NCI-H1436 (cell line): ENCODE results near the gene MPL.
"Not testable (repeated sequence)": the region's sequence is repeated elsewhere in the genome, so short reads cannot be mapped to it uniquely, and the experiment has no call there.

Source experiments
- DNase-seq: peaks from one replicate; lab custom pipeline; 2025; lab: John Stamatoyannopoulos, UW

MPL gene

DNA sequence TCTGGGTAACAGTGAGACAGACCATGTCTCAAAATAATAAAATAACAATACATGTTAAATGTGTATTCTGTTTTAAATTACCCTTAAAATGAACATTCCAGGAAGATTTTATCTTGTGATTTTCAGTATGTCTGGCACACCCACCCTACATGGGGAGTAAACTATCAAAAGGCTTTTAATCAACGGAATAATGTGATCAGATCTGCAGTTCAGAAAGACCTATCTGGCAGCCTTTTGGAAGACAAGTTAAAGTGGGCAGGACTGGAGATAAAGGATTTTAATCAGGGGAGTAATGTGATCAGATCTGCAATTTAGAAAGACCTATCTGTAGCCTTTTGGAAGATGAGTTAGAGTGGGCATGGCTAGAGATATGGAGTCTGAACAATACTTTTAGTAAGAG, 41.9 kb downstream of the MPL start:
- no peak for DNase-seq

DNA sequence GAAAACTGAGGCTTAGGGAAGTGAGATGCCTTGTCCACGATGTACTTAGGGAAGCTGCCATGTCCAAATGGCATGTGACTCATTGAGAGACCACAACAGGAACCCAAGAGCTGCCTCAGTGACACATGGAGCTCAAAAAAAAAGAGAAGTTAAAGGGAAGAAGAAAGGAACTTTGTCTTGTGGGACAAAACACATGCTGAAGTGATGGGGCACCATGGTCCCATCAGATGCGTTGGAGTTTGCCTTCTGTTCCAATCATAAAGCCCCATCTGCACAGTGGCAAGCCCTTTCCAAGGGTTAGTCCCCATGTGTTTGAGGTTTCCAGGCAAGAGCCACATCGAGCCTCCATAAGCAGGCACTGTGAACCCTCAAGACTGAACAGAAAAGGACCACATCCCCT, 44.0 kb downstream of the MPL start:
- no peak for DNase-seq

DNA sequence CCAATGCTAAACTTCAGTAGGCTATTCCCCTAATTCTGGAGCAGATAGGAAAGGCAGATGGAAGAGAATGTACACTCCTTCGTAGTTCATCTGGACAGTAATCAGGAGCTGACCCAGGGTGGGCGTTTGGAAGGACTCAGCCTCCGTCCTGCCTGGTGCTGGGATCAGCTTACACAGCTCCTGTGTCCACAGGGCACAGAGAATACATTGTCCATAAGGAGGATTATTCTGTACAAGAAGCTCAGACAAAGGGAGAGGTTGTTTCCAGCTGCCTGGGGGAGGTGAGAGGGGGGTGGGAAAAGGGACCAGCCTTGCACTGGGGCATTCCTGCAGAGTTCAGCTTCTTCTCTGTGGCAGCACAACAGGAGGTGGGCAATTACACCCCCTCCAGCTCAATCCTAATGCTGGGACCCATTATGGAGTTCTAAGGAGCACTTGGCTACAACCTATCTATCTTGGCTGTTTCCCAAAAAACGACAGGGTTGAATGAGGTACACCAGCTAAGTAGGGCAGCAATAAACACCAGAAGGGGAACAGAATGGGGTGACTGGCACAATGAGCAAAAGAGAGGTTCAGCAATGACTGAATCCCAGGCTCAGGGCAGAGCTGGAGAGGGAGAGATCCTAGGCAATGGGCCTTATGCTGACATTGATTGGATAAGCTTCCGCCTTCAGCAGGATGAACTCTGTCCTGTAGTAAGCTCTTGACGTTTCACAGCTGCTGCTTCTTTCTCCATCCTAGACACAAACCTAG, 44.6 kb downstream of the MPL start:
- no peak for DNase-seq

DNA sequence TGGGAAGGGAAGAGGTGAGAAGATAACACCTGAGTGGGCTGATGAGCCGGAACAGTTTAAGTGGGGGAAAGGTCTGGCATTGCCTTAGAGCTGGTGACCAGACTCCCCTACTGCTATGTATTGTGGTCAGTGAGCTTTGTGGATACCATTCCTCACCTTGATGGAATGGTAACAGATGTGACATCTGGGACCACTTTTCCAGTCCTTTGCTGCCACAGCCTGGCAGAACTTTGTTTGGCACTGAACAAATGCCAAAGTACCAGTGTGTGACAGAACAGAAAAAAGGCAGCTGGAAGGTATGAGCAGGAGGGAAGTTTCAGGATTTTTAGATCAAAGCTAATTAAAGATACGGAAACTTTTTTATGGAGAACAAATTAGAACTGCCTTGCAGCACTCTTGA, 45.8 kb downstream of the MPL start:
- DNase-seq, result no peak

DNA sequence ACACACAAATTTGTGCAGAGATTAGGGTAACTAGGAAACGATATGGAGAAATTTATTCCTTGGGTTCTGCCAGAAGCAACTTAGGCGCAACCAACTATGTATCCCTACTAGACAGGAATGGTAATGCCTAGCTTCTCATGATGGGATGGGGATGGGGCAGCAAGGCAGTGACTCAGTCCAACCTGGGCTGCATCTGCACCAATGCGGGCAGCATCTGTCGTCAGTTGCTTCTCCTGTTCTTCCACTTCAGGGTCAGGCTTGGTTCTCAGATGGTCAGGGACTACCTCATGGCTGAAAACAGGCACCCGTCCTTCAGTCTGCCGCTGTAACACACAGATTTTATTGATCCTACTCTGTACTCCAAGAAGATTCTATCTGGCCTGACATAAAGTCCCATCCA, 49.1 kb downstream of the MPL start:
- DNase-seq, result no peak

DNA sequence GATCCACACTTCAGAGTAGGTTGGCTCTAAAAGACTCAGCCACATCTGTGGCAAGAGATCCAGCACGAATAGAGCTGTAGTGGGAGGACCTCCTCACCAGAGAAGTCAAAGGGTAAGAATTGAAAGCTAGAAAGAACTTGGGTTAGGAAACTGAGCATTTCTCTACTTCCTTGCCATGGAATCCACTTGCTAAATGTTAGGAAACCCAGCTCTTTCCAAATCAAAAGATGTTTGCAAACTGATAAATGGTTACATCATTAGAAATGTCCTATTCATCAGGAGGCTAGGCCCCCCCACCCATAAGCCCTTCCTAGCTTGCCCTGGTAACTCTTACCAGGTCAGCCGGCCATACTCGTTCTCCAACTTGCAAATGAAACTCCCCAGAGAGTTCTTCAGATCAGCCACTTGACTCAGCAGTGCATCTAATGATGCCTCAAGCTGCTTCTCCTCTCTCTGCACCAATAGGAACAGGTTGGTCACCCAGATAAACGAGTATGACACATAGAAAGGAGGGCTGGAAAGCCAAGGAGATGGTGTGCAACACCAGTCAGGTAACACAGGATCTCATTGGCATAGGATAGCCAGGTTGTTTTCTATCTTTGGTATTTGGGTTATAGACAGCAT, 50.5 kb downstream of the MPL start:
- no peak for DNase-seq

DNA sequence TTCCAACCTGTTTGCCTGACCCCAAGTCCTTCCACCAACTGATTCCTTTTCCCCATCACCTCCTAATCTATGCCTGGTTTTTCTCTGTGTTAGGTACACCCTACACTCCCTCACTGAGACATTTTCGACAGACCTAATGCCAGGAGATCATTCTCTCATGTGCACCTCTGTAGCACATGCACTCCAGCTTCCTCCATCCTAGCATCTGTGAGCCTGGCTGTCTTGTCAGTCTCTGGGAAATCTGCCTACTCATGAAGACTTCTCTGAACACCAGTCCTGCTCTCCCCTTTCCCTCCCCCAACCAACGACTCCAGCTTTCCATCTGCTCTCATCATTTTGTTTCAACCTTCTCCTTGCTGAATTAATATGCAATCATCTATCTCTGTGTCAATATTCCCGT, 51.0 kb downstream of the MPL start:
- DNase-seq, result no peak

DNA sequence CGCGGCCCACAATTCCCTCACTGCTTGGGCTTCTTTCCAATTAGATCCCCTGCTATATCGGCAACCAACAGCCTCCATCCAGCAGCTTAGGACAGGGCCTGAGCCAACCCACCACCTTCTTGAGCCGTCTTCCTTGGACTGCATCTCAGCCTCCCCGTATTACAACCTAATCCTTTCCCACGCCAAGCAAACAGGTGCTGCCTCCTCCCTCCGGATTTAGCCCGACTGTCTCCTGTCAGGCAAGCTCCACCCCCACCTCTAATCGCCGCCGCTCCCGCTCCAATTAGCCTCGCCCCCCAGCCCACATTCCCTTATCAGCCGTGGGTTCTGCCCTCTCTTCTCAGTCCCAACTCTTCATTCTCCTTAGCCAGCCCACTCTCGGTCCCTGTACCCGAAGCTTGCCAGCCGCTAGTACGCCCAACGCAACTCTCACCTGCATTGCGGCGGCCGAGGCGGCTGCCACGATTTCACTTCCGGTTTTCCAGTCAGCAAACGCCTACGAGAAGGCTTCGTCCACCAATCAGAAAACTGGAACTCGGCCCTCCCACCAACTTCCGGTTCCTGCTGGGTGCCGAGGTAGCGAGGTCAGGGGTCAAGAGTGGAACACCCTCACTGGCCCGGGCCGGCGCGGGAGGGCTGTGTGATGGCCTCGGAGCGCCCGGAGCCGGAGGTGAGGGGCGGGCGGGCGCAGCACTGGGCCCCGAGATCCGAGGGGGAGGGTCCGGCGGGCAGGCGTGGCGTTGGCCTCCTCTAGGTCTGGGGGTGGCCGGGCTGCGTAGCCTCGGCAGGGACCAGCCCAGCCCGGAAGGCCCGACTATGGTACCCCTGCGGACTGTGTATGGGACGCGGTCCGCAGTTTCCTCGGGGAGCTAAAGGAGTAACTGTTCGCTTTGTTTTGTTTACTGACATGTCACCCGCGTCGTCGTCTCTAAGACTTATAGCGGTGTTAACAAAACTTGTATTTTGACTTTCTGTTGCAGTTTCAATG, 52.0 kb downstream of the MPL start, which contains the start of the genes MED8 and SZT2:
MED8 (minus strand) TSS at position 475 of the 988 bp plus-strand sequence; CDS start at position 439, 36 bp downstream.
SZT2 (plus strand) TSS at position 574 of the 988 bp plus-strand sequence; CDS start at position 644, 70 bp downstream.
- DNase-seq, result peak; percentile 91

DNA sequence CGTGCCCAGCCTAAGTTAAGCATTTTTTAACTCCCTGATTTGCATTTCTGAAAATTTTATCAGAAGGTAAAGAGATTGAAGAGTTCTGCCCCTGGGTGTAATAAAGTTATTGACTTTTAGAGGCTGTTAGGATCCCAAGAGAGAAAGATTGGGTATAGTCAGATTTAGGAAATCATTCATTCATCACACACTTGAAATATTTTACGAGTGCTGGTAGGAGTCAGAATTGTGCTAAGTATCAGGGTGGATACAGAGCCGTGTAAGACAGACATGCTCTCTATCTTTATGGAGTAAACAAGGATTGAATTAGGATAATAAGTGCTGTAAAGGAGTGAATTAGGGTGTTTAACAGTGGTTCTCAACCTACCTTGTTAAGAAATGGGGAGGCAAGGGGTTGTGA, 55.1 kb downstream of the MPL start:
- no peak for DNase-seq

DNA sequence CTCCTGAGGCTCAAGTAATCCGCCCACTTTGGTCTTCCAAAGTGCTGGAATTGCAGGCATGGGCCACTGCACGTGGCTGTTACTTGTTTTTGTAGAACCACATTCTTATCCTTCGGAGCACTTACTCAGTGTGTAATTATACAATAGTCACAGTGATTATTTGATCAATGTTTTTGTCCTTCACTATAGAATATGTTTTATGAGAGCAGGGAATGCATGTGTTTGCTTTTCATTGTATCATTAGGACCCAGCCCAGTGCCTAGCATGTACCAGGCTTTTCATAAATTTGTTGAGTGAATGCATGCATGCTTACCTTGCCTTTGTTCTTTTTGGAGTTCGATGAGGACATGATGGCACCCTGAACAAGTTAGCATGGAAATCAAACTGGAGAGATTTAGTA, 57.9 kb downstream of the MPL start:
- no peak for DNase-seq

DNA sequence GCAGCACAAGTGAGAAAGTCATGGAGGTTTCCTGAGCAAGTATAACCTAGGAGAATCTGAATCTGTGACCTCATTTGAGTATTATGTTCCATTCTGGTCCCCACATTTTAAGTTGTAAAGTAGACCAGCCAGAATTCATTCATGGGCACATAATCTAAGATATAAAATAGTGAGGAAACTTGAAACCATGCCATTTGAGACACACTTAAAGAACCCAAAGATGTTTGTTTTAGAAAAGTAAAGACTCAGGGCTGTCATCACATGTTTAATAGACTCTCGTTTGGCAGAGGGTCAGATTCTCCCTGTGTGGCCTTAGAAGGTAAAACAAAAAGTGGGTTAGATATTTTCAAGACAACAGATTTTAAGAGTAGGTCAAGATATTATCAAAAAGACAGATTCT, 58.4 kb downstream of the MPL start:
- DNase-seq, result no peak

DNA sequence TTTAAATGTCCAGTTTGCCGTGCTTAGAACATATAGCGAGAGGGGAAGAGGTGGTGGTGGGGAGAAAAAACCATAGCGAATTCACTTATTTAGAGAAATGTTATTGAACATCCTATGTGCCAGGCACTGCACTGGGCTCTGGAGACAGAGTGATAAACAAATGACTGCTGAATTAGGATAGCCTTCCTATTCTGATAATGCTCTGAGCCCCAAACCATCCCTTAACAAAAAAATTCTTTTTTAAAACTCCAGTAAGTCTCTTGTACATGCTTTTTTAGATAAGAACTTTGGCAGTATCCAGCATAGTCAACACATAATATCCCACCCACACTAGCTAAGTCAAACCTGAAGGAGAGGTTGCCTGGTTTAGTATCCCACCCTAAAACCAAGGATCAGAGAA, 60.6 kb downstream of the MPL start:
- no peak for DNase-seq

DNA sequence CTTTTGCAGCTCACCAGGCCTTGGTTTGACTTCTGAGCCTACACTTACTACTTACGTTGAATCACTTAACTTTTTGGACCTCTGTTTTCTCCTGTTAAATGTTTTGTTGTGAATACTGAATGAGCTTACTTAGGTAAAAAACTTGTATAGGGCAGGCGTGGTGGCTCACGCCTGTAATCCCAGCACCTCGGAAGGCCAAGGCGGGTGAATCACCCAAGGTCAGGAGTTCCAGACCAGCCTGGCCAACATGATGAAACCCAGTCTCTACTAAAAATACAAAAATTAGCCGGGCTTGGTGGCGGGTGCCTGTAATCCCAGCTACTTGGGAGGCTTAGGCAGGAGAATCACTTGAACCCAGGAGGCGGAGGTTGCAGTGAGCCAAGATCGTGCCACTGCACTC, 62.8 kb downstream of the MPL start:
- DNase-seq, result not testable (repeated sequence)

DNA sequence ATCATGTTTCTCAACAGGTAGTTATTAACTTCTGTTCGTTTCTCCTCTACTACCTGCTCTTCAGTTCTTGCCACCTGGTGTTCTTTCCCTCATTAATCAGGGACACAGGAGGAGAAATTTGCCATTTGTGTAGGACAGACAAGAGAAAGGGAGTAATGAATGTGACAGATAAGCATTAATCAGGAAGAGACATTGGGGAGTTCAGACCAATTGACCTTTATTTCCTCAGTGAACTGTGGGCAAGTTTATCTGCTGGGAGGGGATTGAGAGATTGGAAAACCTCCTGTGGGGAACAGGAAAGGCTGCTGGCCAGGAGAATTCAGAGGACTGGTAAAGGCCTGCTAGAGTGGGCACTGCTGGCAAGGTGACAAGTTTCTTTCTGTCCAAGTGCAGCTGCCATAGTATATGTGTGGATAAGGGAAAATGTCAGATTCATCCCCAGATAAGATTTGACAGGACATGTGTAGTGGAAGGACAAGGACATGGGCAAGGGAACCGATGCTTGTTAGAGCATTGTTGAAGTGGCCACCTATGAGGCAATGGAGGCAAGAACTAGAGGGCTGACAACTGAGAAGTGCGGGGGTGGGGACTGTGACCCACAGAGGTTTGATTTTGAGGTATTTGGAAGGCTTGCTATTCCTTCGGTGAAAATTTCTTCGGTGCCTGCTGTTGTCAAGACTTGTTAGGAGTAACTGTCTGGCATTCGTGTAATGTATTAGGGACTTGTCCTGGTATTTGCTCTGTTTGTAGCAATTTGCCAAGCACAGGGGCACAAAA, 64.7 kb downstream of the MPL start:
- DNase-seq, result no peak
